ENCODE results near the gene EP400. TPM values are rescaled to one million over a fixed set of nuclear protein-coding genes. Genes with fewer than 3 reads are reported as not detected.

EP400 gene
- polyA plus RNA-seq, 1 donor (not counting 4 experiments of a cell fraction or from before 2014, with no cell fraction given): 4.1 TPM

GRCh38 chr12:132077322-132078100, 127.8 kb downstream of the EP400 start:
- Histone ChIP-seq H3K9me3 (ENCODE audit: control insufficient read depth, low read depth, low read length) (no peaks in the 10 kb centered on the region), H3K4me2 (ENCODE audit: control insufficient read depth, extremely low read depth, insufficient read depth, low read depth, low read length) (no peak overlapping the region), H3K27me3 (ENCODE audit: control insufficient read depth, extremely low read depth, insufficient read depth, low read length) (no peaks in the 10 kb centered on the region), H3K4me3 (ENCODE audit: control insufficient read depth in 2 of 3, extremely low read depth in 1 of 3, insufficient read depth in 2 of 3, low read depth in 1 of 3, low read length in 3 of 3) (no peak overlapping the region), H2AFZ (ENCODE audit: control insufficient read depth, low read length) (no peak overlapping the region), H4K20me1 (ENCODE audit: control insufficient read depth, extremely low read depth, insufficient read depth, low read length) (no peaks in the 10 kb centered on the region), H3K36me3 (ENCODE audit: control insufficient read depth in 2 of 2, extremely low read depth in 1 of 2, insufficient read depth in 2 of 2, low read length in 2 of 2) (peaks cover 20 to 28% of the 10 kb centered on the region in 2 experiments), H3K79me2 (ENCODE audit: control insufficient read depth, insufficient read depth, low read length) (no peaks in the 10 kb centered on the region), H3K27ac (ENCODE audit: control insufficient read depth, insufficient read depth, low read length) (no peak overlapping the region), H3K9me1 (ENCODE audit: control insufficient read depth, extremely low read depth, insufficient read depth, low read length) (no peaks in the 10 kb centered on the region), H3K9ac (ENCODE audit: control insufficient read depth, extremely low read depth, insufficient read depth, low read length) (no peak overlapping the region), H3K4me1 (ENCODE audit: control insufficient read depth, extremely low read depth, insufficient read depth, low read length) (no peaks in the 10 kb centered on the region)
- FAIRE-seq (no peak), DNase-seq (ENCODE audit: low read depth, low spot score) (no peak)
- no peak for TF ChIP-seq EZH2 (IDR thresholded peaks at IDR 0.05; ENCODE audit: low read length)
- TF ChIP-seq CTCF (optimal IDR thresholded peaks at IDR 0.05 in 1 of 3, IDR thresholded peaks at IDR 0.05 in 1 of 3, conservative IDR thresholded peaks at IDR 0.05 in 1 of 3; ENCODE audit: extremely low read depth in 1 of 3, insufficient read depth in 2 of 3, low read length in 3 of 3): no peak
- dilution Hi-C loops (cut with MboI; ENCODE audit: extremely low pct_ligation_motif_present, low sequenced_read_pairs): no loop called here

GRCh38 chr12:132078190-132078589, 128.4 kb downstream of the EP400 start:
- Histone ChIP-seq H3K36me3 (ENCODE audit: control insufficient read depth in 2 of 2, extremely low read depth in 1 of 2, insufficient read depth in 2 of 2, low read length in 2 of 2) (peaks cover 20 to 25% of the 10 kb centered on the region in 2 experiments), H3K4me3 (ENCODE audit: control insufficient read depth in 2 of 3, extremely low read depth in 1 of 3, insufficient read depth in 2 of 3, low read depth in 1 of 3, low read length in 3 of 3) (no peak overlapping the region)
- no peak for FAIRE-seq

More at GRCh38 chr12:132078190-132078589, 128.4 kb downstream of the EP400 start:
- dilution Hi-C loops (cut with MboI; ENCODE audit: extremely low pct_ligation_motif_present, low sequenced_read_pairs): no loop called here
- Histone ChIP-seq H3K27me3 (ENCODE audit: control insufficient read depth, extremely low read depth, insufficient read depth, low read length) (no peaks in the 10 kb centered on the region), H3K9ac (ENCODE audit: control insufficient read depth, extremely low read depth, insufficient read depth, low read length) (no peak overlapping the region), H4K20me1 (ENCODE audit: control insufficient read depth, extremely low read depth, insufficient read depth, low read length) (no peaks in the 10 kb centered on the region), H3K27ac (ENCODE audit: control insufficient read depth, insufficient read depth, low read length) (no peak overlapping the region), H2AFZ (ENCODE audit: control insufficient read depth, low read length) (no peak overlapping the region), H3K9me3 (ENCODE audit: control insufficient read depth, low read depth, low read length) (no peaks in the 10 kb centered on the region), H3K4me2 (ENCODE audit: control insufficient read depth, extremely low read depth, insufficient read depth, low read depth, low read length) (no peak overlapping the region), H3K4me1 (ENCODE audit: control insufficient read depth, extremely low read depth, insufficient read depth, low read length) (no peaks in the 10 kb centered on the region), H3K9me1 (ENCODE audit: control insufficient read depth, extremely low read depth, insufficient read depth, low read length) (no peaks in the 10 kb centered on the region), H3K79me2 (ENCODE audit: control insufficient read depth, insufficient read depth, low read length) (no peaks in the 10 kb centered on the region)
- no peak for TF ChIP-seq CTCF (optimal IDR thresholded peaks at IDR 0.05 in 1 of 3, IDR thresholded peaks at IDR 0.05 in 1 of 3, conservative IDR thresholded peaks at IDR 0.05 in 1 of 3; ENCODE audit: extremely low read depth in 1 of 3, insufficient read depth in 2 of 3, low read length in 3 of 3)
- TF ChIP-seq EZH2 (IDR thresholded peaks at IDR 0.05; ENCODE audit: low read length): no peak
- DNase-seq (ENCODE audit: low read depth, low spot score): no peak
